GM18907 (cell line): ENCODE measurements around the gene WDR27.
"Not testable (repeated sequence)": the region's sequence is repeated elsewhere in the genome, so short reads cannot be mapped to it uniquely, and the experiment has no call there.

Experiments
- ATAC-seq: cut with Tn5 transposase; IDR thresholded peaks from one replicate; pipeline ENCODE4 v1.9.1; 2021; ENCODE audit warnings: mild to moderate bottlenecking, moderate library complexity; ENCODE audit not compliant: unreplicated experiment

Gene WDR27

DNA sequence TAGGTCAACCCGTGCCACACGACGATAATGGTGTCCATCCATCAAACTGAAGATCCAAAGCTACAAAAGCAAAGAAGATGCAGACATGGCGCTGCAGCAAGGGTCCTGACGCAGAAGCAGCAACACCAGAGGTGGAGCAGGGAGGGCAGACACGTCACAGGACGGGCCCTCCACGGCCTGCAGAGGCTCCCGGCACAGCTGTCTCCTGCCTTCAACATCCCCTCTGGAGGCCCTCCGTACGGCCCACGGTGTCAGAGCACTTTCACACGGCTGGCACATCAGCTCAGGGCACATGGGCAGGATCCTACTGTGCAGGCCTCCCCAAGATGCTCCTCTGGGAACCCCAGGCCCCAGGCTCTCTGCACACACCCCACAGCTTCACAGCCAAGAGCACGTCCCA, 37.6 kb downstream of the WDR27 start:
- no peak for ATAC-seq

DNA sequence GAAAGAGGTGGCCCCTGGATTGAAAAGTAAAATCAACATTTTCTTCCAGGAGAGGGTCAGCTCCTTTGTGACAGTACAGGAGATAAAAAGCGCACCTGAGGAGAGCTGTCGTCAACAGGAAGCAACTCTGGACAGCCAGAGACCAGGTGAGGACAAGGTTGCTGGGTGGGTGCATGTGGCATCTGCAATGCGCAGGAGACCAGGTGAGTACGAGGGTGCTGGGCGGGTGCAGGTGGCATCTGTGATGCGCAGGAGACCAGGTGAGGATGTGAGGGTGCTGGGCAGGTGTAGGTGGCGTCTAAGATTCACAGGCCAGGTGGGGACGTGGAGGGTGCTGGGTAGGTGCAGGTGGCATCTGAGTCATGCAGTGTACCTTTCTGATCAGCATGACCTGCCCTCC, 38.4 kb downstream of the WDR27 start:
- no peak for ATAC-seq

DNA sequence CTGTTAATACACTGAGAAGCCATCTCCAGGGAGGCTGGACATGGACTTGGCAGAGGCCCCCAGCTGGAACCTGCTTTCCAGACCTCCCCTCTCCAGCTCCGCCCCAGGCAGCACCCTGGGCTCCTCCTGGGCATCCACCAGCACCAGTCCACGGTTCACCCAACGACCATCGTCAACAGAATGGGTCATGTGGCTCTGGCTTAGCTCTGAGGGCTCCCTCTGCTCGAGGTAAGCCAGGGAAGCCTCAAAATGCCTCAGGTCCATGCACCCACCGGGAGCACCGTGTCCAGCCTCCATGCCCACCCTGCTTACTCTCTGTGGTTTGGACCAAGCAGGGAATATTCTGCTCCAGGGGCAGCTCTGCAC, 40.5 kb downstream of the WDR27 start:
- ATAC-seq: no peak

DNA sequence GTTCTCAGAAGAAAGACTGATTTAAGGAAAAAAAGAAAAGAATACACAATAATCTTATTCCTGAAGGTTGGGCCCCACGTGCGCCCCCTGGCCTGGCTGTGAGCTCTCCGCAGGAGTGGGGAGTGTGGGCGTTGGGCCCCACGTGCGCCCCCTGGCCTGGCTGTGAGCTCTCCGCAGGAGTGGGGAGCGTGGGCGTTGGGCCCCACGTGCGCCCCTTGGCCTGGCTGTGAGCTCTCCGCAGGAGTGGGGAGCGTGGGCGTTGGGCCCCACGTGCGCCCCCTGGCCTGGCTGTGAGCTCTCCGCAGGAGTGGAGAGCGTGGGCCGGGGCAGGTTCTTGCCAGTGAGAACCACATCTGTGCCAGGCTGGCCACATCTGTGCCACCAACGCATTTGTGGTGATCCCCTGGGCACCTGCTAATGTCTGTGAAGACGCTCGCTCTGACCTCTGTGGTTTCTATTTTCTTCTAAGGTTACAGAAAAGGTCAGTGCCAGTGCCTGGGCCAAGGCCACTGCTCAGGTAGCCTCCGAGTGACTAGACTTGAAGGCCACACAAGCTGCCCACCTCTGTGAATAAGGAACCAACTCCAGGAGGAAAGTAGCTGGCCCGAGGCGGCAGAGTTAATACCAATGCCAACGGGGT, 41.0 kb downstream of the WDR27 start:
- no peak for ATAC-seq

DNA sequence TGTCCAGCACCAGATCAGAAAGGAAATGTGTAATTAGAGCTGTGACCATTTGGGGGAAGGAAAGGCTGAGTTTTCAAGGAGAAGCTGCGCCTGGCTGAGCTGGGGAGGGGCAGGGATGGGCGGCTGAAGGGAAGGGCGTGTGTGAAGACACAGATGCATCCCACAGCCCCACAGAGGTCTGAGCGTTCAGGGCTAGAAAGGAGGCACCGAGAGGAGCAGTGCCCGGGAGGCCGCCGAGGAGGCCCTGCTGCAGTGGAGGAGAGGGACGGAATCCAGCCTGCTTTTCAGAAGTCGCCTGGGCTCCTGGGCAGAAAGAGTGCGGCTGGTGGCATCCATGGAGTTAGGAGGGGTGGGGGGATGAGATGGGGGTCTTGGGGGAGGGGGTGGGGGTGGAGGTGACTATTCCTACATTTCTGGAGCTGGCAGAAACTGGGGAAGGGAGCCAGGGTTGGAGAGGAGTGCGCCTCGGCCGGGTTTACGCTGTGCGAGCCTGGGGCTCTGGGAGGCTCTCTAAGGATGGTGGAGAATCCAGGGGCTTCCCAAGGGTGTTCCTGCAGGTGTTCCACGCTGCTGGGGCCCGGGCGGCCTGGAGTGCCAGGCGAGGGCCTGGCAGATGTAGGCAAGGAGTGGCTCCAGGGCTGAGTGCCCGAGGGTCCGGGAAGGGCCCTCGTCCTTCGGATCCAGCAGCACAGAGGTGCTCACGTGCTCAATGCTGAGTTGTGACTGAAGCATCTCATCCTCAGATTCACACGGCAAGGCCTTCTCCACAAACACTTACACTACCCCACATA, 41.8 kb downstream of the WDR27 start:
- ATAC-seq: no peak

DNA sequence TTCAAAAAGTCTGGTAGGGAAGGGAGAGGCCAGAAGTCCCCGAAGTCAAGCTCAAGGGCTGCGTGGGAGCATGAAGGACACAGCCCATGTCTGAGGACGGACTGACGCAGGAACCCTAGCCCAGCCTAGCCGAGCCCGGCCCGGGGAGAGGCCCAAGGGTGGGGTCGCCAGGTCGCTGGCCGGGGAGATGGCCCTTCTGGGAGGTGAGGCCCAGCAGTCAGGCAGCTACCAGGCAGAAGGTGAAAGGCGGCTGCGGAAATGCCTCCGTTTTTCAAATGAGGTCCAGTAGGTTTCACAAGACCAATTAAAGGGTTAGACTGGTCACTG, 44.6 kb downstream of the WDR27 start:
- no peak for ATAC-seq

DNA sequence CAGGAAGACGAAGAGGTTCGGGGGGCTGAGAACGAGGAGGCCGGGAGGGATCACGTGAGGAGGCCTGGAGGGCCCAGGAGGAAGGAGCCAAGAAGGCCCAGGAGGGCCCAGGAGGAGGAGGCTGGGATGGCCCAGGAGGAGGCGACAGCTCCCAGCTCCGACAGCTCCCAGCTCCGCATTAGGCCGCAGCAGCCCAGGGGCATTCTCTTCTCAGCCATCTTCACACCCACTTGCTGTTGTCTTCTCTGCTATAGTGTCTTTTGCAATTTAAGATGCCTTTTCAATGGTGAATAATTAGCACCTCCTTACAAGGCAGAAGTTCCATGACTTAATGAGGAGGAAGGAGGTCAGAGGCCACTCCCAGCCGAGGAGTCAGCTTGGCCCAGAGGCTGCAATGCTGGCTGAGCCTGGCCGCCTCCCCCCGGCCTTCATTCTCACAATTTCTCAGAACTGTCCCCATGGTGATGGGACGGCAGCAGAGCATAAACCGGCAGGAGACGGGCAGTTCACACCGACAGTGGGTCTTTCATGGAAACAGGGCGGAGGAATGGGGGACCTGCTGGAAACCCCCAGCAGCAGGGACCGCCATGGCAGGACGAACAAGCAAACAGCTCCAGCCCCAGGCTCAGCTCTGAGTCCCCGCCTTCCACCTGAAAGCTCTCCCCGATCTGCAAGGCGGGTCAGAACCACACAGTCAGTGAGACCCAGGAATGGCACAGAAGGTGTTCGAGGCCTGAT, 45.1 kb downstream of the WDR27 start:
- ATAC-seq: no peak

DNA sequence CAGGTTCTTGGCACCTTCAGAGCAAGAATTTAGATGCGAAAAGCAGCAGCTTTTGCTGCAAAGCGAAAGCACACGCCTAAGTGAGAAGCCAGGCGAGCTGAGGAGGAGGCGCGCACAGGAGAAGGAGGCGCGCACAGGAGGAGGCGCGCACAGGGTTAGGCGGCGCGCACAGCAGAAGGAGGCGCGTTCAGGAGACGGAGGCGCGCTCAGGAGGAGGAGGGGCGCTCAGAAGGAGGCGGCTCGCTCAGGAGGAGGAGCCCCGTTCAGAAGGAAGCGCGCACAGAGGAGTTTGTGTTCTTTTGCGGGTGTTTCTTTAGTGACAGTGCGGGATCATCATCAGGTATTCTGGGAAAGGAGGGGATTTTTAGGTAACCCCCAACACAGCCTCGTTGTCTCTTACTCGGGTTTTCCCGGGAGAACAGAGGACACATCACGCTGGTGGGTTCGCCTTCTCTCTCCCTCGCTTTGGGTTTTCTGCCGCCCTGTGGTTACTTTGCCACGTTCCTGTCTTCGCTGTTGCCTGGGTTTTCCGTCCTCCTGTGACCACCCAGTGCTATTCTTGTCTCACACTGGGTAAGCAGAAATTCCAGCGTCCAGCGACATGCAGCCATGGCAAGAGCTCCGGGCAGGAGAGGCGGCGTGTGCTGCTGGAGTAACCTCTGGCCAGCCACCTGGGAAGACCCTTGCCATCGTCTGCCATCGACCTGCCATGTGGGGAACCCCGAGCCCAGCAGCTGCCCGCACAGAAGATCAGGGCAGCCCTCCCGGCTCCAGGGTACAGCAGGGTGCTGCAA, 47.0 kb downstream of the WDR27 start:
- ATAC-seq: peak; percentile 93

DNA sequence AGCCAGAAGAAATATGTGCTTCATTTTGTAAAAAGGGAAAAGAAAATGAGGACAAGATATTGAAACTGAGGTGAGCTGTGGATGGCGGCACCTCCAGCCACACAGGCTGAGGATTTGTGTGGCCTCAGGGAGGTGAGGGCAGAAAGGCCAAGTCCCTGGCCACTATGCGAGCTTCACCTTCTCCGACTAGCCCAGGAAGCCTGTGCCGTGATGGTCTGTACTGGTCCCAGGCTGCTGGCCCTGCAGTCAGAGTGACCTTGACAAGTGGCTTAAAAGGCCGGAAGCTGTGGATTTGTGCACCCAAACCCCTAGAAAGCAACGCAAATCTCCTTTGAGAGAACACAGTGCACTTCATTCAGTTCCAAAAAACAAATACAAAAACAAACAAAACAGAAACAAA, 48.1 kb downstream of the WDR27 start:
- ATAC-seq: no peak

DNA sequence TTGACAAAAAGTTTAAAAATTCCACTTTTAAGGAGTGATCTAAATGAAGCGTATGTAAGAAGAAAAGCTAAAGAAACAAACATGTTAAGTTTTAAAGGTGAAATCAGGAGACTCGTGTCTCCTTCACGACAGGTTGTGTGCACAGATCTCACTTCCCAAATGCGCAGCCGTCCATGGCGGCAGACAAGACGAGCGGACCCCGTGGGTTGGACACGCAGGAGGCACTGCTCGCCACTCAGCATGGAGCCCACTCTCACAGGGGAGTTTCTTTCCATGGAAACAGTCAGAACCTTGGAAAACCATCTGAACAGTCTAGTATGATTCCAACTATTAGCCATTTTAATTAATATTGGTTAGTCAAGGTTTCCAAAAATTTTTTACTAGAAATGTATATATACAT, 48.9 kb downstream of the WDR27 start:
- no peak for ATAC-seq

DNA sequence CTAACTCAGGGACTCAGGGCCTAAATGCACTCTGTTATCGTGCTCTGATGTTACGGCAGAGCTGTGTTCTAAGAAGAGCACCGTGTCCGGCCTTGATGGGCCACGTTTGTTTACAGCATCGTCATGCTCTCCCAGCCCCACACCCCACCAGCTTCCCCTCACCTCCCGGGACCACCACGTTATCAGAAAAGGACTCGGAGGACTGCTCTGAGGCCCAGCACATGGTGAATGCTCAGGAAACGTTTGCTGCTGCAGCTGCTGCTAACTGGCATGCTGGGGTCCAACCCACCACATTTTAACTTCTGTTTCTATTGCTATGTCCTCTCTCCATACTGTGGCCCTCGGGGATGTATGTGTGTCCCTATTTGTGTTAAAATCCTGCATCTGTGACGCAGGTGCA, 50.3 kb downstream of the WDR27 start:
- ATAC-seq: no peak

DNA sequence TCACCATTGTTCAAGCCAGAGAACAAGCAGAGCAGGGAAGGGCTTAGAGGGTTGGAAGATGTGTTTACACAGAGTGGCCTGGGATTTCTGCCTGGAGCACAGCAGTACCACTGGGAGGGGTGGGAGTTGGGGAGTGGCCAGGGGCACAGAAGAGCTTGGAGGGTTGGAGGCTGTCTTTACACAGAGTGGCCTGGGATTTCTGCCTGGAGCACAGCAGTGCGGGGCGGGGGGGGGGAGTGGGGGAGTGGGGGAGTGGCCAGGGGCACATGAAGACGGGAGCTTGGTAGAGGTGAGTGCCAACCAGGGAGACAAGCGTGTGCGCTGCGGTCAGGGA, 50.9 kb downstream of the WDR27 start:
- ATAC-seq: no peak

DNA sequence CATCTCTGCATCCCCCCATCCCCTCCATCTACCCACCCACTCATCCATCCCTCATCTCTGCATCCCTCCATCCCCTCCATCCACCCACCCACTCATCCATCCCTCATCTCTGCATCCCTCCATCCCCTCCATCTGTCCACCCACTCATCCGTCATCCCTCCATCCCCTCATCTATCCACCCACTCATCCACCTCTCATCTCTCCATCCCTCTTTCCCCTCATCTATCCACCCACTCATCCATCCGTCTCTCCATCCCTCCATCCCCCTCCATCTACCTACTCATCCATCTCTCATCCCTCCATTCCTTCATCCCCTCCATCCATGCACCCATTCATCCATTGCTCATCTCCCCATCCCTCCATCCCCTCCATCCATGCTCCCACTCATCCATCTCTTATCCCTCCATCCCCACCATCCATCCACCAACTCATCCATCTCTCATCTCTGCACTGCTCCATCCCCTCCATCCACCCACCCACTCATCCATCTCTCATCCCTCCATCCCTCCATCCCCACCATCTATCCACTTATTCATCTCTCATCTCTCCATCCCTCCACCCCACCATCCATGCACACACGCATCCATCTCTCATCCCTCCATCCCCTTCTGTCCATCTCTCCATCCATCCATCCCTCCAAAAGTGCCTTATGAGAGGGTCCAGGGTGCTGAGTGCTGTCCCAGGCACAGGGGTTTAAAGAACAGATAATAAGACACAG, 51.4 kb downstream of the WDR27 start:
- ATAC-seq: no peak

DNA sequence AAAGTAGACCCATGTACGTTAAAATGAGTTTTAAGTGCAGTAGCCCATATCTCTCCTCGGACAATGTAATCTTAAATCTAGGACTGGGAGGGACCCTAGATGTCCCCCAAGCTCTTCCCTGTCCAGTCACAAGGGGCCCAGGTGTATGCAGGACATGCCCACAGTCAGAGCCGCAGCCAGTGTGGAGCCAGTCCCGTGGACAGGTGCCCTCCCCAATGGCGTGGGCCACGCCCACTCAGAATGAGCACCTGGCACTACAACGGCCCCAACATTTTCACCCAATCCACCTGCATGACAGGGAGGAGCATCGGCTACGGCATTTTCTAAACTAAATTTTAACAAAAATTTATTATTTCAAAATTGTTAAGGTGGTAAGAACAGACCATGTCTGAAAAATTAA, 53.2 kb downstream of the WDR27 start:
- no peak for ATAC-seq

DNA sequence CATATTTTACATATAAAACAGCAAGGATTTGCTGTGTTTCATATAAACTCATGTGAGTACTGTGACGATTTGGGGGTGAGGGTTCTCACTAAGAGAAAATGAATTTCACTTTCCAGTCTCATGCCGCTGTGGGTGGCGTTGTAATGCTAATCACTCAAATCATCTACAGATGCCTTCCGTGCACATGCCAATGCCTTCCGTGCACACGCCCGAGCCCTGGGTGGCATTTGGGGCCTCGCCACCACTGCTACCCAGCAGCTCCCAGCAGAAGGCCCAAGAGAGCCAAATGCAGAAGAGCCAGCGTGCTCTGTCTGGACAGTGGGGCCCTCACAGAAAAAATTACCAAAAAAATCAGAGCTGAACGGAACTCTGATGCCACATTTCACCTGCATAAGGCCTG, 53.7 kb downstream of the WDR27 start:
- no peak for ATAC-seq

DNA sequence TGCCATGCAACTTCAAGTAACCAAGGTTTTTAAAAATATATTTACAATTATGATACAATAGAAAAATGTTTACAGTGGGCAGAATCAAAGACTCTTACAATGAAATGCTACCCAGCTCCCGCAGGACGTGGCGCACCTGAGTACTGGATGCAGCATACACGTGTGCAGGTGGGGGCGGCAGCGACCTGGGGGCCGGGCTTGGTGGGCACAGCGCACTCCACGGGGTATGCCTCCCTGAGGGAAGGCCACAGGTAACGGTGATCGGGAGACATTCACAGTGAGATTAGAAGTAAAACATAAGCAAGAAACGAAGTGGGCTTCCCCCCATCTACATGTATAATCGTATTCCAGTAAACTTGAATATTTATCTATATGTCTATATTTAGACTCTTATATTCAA, 54.2 kb downstream of the WDR27 start:
- ATAC-seq: no peak

DNA sequence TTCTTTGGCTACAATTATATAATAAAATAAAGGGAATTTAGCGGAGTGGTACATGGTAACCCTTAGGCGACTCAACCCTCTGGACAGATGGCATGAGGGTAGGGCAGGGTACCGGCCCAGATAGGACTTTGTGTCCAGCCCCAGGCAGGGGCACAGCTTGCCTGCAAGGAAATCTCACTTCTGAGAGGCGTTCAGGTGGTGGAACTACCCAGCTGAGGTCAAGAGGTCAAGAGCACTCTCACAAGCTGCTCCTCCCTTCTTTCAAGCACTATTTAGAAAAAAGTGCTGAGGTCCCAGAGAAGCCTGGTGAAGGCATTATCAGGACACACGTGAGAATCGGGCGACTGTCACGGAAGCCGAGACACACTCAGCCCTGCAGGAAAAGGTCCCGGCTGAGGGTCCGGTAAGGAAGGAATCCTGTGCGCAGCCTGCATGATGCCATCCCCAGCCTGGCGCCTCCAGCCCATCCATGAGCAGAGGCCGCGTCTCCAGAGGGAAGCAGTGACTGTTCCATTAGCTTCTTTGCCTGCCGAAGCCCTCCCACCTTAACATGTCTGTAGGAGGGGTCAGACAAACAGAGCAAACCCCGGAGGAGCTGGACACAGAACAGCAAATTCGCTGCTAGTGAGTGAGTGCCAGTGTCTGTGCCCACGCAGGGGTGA, 54.8 kb downstream of the WDR27 start:
- no peak for ATAC-seq

DNA sequence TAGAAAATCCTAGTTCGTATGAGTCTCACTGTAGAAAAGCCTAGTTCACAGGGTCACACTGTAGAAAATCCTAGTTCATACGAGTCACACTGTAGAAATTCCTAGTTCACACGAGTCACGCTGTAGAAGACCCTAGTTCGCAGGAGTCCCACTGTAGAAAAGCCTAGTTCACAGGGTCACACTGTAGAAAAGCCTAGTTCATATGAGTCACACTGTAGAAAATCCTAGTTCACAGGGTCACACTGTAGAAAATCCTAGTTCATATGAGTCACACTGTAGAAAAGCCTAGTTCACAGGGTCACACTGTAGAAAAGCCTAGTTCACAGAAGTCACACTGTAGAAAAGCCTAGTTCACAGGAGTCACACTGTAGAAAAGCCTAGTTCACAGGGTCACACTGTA, 56.4 kb downstream of the WDR27 start:
- not testable (repeated sequence) for ATAC-seq

DNA sequence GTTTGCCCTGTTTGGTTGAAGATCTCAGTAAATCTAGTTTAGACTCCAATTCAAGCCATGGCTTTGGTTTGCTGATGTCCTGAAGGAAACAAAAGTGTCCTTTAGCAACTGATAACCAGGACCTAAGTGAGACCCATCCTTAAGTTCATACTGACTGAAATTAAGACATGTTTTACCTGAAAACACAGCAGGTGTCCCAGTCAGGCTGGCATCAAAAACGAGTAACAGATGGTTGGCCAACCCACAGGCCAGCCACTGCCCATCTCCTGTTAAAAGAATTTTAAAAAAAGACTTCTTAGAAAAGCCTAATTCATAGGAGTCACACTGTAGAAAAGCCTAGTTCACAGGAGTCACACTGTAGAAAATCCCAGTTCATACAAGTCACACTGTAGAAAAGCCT, 58.3 kb downstream of the WDR27 start:
- no peak for ATAC-seq

DNA sequence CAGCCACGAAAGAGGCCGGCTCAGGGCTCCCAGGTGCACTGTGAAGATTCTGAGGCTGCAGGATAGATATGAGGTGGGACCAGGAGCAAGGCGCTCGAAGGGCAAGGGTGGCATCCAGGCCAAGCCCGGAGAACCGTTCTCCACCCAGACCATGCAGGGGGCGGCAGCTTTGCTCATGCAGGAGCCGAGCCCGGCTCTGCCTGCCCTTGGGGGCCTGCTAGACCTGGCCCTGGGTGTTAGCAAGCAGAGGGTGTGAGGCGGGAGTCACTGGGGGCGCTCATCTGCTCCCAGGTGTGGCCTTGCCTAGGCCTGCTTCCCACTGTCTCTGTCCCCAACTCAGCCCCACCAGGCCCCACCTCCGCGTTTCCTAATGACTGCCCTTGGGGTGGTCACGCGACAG, 59.4 kb downstream of the WDR27 start:
- ATAC-seq: no peak
